ENCODE measurements around the gene ZNRF3.

Gene ZNRF3

GRCh38 chr22:28920757-28921584, 37.6 kb downstream of the ZNRF3 start:
- TF ChIP-seq CTCF (IDR thresholded peaks at IDR 0.05; ENCODE audit: control insufficient read depth, extremely low read depth, insufficient read depth): no peak
- no peak overlapping the region for H3K4me3 ChIP-seq (ENCODE audit: low read depth, low read length)
- DNase-seq (ENCODE audit: low read depth): no peak

GRCh38 chr22:28921585-28921879, 38.2 kb downstream of the ZNRF3 start:
- no peak for TF ChIP-seq CTCF (IDR thresholded peaks at IDR 0.05; ENCODE audit: control insufficient read depth, extremely low read depth, insufficient read depth)
- H3K4me3 ChIP-seq (ENCODE audit: low read depth, low read length): no peak overlapping the region
- DNase-seq (ENCODE audit: low read depth): no peak

DNA sequence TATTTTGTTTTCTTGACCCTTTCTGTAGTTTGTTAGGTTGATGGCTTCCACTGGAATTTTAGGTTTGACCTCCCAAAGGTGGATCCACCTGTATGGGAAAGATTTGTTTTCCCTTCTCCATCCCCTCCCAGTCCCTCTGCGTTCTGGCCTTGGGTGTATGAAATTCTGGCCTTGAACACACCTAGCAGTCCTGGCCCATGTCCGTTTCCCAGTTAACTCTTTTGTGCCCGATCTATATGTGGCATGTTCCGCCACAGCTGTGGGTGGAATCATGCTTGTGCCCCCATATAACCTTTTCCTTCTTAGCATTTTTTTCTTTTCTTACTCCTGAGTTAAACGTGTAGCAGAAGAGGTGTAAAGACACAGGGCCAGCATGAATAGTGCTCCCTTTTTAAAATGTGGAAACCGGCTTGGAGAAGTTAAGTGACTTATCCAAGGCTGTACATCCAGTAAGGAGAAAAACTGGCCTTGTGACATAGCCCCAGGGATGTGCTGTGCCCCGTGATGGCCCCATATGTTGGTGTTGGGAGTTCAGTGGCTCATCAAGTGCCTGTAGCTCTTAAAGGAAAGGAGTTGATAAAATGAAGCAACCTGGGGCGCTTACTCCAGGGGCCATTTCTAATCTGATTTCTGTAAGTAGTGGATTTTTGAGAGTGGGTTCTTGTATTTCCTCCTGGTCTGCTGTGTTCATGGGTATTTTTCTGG, 39.3 kb downstream of the ZNRF3 start:
- no peak overlapping the region for H3K4me3 ChIP-seq (ENCODE audit: low read depth, low read length)
- no peak for TF ChIP-seq CTCF (IDR thresholded peaks at IDR 0.05; ENCODE audit: control insufficient read depth, extremely low read depth, insufficient read depth)
- no peak for DNase-seq (ENCODE audit: low read depth)

DNA sequence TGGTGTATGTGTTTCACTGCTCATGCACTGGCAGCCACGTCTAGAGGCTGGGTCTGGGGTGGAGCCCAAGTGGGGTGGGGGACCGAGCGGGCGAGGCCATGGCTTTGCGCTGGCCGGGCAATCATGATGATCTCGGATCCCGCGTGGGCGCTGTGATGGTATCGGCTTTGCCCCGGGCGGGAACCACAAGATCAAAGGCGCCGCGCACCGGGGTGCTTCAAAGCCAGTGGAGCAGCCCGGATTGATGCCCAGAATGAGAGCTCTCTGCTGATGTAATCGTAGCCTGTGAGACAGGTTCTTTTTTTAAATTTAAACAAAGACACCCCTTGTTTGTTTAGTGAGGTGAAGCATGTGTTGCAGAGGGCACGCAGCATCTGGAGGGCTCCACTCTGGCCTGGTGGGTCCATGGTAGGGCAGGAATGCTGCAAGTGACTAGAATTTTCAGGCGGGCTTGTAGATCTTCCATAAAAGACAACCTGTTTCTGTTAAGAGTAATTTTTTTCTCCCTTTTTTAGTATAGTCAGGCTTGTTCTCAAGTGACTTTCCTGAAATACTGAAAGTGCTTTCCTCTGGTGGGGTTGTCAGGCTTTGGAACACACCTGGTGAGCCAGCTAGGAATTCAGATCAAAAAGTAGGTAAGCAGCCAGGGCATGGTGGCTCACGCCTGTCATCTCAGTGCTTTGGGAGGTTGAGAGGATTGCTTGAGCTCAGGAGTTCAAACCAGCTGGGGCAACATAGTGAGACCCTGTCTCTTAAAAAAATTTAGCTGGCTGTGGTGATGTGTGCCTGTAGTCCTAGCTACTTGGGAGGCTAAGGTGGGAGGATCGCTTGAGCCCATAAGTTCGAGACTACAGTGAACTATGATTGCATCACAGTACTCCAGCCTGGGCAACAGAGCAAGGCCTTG, 40.7 kb downstream of the ZNRF3 start:
- H3K4me3 ChIP-seq (ENCODE audit: low read depth, low read length): no peak overlapping the region
- no peak for DNase-seq (ENCODE audit: low read depth)
- TF ChIP-seq CTCF (IDR thresholded peaks at IDR 0.05; ENCODE audit: control insufficient read depth, extremely low read depth, insufficient read depth): no peak

DNA sequence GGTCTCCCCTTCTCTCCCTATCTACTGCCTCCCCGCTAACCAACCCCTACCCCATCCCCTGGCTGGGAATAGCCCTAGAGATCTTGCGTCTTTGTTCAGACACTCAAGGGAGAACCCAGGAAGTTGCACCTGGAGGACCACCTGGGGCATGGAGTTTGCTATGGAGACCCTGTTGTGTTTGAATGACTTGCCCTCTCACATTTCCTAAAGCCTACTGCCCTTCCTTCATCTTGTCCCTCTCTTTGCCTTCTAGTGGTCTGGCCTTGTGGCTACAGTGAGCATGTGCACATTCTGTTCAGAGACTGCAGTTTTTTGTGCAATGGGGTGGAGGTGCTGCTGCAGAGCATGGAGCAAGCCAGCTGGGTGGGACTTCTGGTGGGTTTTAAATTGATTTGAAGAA, 42.5 kb downstream of the ZNRF3 start:
- no peak for DNase-seq (ENCODE audit: low read depth)
- TF ChIP-seq CTCF (IDR thresholded peaks at IDR 0.05; ENCODE audit: control insufficient read depth, extremely low read depth, insufficient read depth): no peak
- no peak overlapping the region for H3K4me3 ChIP-seq (ENCODE audit: low read depth, low read length)

DNA sequence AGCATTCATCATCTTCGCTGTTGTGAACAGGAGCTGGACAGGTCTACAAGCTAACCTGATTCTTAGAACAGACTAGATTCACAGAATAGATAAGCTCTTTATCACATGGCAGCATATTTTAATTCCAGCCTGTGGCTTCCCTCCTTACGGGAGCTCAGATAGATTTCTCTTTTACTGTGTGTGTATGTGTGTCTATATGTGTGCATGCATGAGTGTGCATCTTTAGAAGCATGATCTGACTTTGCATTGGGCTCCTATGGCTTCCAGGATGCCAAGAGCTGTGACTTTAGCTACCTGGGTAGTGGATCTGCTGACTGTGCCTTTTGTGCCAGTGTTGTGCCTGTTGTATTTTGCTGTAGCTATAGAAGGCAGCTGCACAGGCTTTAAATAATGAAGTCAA, 44.3 kb downstream of the ZNRF3 start:
- no peak overlapping the region for H3K4me3 ChIP-seq (ENCODE audit: low read depth, low read length)
- no peak for TF ChIP-seq CTCF (IDR thresholded peaks at IDR 0.05; ENCODE audit: control insufficient read depth, extremely low read depth, insufficient read depth)
- DNase-seq (ENCODE audit: low read depth): no peak

All from LNCaP clone FGC (cell line).